Large intestine (tissue), 3 donors: ENCODE data around the gene SLC1A2. TPM values are rescaled to one million over a fixed set of nuclear protein-coding genes. Genes with fewer than 3 reads are reported as not detected.
A peak's percentile ranks its signal among the peaks of the same experiment; 100 is the strongest.

ENCODE experiments used
- DNase-seq, 2 donors: peaks; one replicate each; pipeline versions ENCODE4 v3.0.0 to v3.0.0-alpha.2; 2013
- H3K27ac ChIP-seq: one replicate; pipeline ENCODE4 v1.5.1; 2013; ENCODE audit warnings: low read length
- H3K27me3 ChIP-seq: 2 replicates; pipeline ENCODE4 v1.6.1; 2013; ENCODE audit warnings: low read length; ENCODE audit not compliant: control insufficient read depth, insufficient read depth
- H3K36me3 ChIP-seq: 2 replicates; pipeline ENCODE4 v1.6.1; 2013; ENCODE audit warnings: low read length; ENCODE audit not compliant: control insufficient read depth, insufficient read depth
- H3K4me1 ChIP-seq: one replicate; pipeline ENCODE4 v1.6.1; 2013; ENCODE audit warnings: low read length; ENCODE audit not compliant: control insufficient read depth, insufficient read depth
- H3K4me3 ChIP-seq: one replicate; pipeline ENCODE4 v1.5.1; 2013; ENCODE audit warnings: low read length
- H3K9me3 ChIP-seq: one replicate; pipeline ENCODE4 v1.6.1; 2013; ENCODE audit warnings: mild to moderate bottlenecking, low read depth, low read length, moderate library complexity; ENCODE audit not compliant: control insufficient read depth
- WGBS: methylation state at CpG from one replicate; pipeline ENCODE4 v1.1.5; 2013; ENCODE audit warnings: low lambda C conversion rate; ENCODE audit not compliant: insufficient coverage; 5-methylcytosine and 5-hydroxymethylcytosine counted together
- polyA plus RNA-seq: library from polyadenylated mRNA; unstranded; fragments of 120-200 nt; gene quantifications from one replicate; pipeline ENCODE4 v1.2.1, GENCODE V29; 2013

SLC1A2 gene
- polyA plus RNA-seq, 1 donor, result 0.49 TPM

DNA sequence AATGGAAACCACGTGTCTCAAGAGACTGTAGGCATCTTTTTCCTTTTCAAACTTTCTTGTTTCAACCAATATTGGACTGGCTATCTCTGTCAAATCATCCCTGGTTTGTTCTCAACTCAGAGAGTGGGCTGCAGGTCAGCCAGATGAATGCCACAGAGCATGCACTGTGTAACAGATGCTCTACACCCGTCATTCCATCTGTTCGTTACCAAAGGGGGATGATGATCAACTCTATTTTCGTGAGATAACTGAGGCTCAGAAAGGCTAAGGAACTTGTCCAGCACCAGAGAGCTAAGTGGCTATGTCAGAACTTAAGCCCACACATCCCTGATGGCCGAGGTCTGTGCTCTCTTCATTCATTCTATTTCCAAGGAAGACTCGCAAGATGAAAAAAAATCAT is 42.1 kb downstream of the SLC1A2 start:
- H3K4me1 ChIP-seq, result peaks cover 4% of the 10 kb centered on the region
- no peaks in the 10 kb centered on the region for H3K9me3 ChIP-seq
- H3K27me3 ChIP-seq, result peaks cover 3% of the 10 kb centered on the region
- H3K4me3 ChIP-seq, result no peak overlapping the region
- no peaks in the 10 kb centered on the region for H3K36me3 ChIP-seq
- no peak for DNase-seq
- no peak overlapping the region for H3K27ac ChIP-seq
- no CpG with 5 or more reads among the region's 6 CpGs for WGBS

DNA sequence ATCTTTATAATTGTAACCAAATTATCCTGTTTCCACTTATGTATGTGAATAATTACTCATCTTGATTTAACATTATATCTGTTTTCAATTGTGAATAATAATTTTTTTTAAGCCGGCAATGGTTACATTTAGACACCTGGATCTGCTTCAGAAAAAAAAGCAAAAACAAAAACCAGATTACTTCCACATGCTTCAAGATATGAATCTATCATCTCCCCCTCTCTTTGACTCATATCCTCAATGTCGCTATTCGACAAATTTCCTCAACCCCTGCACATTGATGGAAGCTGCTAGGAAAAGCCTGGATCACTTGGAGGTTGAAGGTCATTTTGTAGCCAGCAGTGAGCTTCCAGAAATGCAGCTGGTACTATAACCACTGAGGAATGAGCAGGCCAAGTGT is 42.7 kb downstream of the SLC1A2 start:
- peaks cover 4% of the 10 kb centered on the region for H3K4me1 ChIP-seq
- H3K4me3 ChIP-seq, result no peak overlapping the region
- H3K27me3 ChIP-seq, result peaks cover 6% of the 10 kb centered on the region
- DNase-seq, result no peak
- H3K27ac ChIP-seq, result no peak overlapping the region
- H3K9me3 ChIP-seq, result no peaks in the 10 kb centered on the region
- no peaks in the 10 kb centered on the region for H3K36me3 ChIP-seq
- WGBS, result 88% methylated on average over 1 of the region's 3 CpGs

DNA sequence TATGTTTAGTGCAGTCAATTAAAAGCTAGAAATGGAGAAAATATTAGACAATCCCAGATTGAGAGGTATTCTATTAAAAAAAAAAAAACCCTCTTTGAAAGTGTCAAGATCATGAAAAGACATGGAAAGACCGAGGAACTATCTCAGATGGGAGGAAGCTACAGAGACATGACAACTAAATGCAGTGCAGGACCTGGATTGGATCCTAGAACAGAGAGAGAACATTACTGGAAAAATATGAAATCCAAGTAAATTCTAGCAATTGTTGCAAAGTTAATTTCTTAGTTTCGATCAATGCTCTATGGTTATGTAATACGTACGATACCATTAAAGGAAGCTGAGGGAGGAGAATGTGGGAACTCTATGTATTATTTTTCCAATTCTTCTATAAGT is 43.2 kb downstream of the SLC1A2 start:
- no peak for DNase-seq
- Histone ChIP-seq H3K4me3 (no peak overlapping the region), H3K27ac (no peak overlapping the region), H3K27me3 (peaks cover 6% of the 10 kb centered on the region), H3K36me3 (no peaks in the 10 kb centered on the region), H3K4me1 (peaks cover 4% of the 10 kb centered on the region), H3K9me3 (no peaks in the 10 kb centered on the region)
- 95% methylated on average over 4 of the region's 4 CpGs for WGBS

DNA sequence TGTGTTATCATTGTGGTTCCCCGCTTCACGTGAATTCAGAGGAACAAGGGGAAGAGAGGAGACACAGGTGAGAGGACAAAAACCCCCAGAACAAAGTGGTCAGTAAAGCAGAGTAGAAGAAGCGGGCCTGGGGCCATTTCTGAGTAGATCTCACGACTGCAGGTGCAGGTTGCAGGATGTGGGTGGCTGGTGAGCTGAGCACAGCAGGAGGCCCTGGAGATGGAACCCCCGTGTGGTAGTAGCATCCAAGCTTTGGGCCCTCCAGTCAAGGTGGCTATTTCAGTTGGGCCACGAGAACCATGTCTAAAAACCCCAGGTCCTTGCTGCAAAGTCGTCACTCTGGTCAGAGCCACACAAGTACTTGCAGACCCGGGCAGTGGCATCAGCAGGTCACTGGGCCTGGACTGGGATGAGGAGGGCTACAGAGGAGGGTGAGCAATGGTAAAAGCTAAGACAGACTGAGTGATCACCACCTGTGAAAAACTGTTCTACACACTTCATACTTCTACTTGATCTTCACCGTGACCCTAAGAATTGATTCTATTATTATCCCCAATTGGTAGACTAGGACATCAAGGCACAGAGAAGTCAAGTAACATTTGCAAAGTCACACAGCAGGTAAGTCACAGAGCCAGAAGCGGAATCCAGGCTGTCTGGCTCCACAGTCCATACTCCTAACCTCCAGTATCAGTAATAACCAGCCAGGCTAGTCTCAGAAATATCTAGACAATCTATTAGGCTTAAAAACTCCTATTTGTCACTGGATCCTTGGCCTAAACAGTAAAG is 43.8 kb downstream of the SLC1A2 start:
- WGBS, result 100% methylated on average over 1 of the region's 10 CpGs
- no peak for DNase-seq
- no peaks in the 10 kb centered on the region for H3K9me3 ChIP-seq
- no peak overlapping the region for H3K4me3 ChIP-seq
- H3K36me3 ChIP-seq, result no peaks in the 10 kb centered on the region
- H3K4me1 ChIP-seq, result peaks cover 4% of the 10 kb centered on the region
- no peak overlapping the region for H3K27ac ChIP-seq
- peaks cover 6% of the 10 kb centered on the region for H3K27me3 ChIP-seq

DNA sequence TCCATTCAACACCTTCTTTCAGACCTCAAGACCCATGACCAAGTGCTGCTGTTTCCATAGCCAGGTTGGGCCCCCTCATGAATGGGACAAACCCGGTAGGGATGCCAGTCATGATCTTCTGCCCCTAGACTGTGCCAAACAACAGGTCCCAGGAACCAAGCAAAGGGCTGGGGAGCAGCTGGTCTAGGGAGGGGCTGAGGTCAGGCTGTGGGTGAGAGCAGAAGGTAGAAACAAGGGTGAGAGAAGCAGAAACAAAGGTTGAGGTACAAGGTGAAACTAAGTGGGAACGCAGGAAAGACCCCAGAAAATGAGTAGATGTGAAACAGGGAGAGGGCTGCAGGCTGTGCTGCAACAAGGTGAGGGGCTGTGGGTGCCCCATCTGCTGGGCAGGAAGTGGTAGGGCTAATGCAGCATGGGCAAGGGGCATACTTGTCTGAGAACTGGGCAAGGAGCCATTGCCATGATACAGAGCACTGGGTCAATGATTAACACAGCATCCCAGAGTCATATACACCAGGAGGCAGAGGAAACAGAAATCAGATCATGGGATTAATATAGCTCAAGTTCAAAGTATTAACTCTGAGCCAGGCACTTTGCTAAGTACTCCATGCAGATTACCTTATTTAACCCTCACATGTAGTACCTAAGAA is 45.9 kb downstream of the SLC1A2 start:
- Histone ChIP-seq H3K27ac (no peak overlapping the region), H3K9me3 (no peaks in the 10 kb centered on the region), H3K27me3 (peaks cover 3% of the 10 kb centered on the region), H3K4me1 (peaks cover 4% of the 10 kb centered on the region), H3K36me3 (no peaks in the 10 kb centered on the region), H3K4me3 (no peak overlapping the region)
- WGBS, result 70% methylated on average over 1 of the region's 2 CpGs
- peak; percentile 57 to 86 for DNase-seq

DNA sequence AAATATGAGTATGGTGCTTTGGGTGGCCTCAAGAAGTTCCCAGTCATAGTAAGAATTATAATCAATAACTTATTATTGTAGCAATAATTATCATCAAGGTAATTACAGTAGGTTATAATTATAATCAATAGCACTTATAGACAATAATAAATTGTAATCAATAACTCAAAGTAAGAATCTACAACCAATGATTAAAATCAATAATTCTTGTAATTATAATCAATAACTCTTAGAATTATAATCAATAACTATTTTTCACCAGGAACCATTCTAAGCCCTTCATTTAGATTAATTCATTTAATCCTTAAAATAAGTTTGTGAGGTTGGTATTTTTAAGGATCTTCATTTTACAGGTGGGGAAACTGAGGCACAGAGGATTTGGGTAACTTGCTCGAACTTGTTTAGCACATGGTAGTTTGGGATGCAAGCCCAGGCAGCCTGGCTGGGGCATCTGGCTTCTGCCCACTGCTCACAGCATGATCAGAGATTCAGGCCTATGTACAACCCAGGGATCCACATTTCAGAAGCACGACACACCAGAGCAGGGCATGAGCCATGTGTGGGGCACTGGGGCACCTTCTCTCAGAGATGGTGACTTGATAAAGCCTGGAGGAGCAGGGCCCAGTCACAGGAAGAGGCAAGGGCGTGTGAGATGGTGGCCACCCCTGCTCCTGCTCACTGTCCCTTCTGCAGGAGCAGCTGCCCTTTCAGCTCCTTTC is 46.6 kb downstream of the SLC1A2 start:
- Histone ChIP-seq H3K27ac (no peak overlapping the region), H3K4me3 (no peak overlapping the region), H3K9me3 (no peaks in the 10 kb centered on the region), H3K36me3 (no peaks in the 10 kb centered on the region), H3K27me3 (peaks cover 3% of the 10 kb centered on the region), H3K4me1 (peaks cover 4% of the 10 kb centered on the region)
- WGBS, result no CpG with 5 or more reads among the region's 3 CpGs
- DNase-seq, result no peak

DNA sequence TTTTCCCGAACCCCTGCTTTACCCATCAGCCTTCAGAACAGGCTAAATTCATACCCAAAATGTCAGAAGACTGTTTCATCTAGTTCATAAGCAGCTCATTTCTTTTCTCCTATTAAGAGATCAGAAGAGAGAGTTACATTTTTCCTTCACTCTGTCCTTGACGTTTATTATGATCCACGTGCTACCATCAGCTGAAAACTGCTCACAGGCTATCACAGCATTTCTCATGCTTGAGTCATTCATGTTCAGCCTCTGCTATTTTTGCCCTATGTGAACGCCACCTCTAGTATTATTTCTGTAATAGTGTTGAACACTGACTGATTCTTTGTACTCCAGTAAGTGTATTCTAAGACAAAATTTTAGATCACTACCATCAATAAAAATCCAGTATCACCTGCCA is 51.9 kb downstream of the SLC1A2 start:
- Histone ChIP-seq H3K27ac (no peak overlapping the region), H3K27me3 (peaks cover 11% of the 10 kb centered on the region)
- DNase-seq, result no peak

DNA sequence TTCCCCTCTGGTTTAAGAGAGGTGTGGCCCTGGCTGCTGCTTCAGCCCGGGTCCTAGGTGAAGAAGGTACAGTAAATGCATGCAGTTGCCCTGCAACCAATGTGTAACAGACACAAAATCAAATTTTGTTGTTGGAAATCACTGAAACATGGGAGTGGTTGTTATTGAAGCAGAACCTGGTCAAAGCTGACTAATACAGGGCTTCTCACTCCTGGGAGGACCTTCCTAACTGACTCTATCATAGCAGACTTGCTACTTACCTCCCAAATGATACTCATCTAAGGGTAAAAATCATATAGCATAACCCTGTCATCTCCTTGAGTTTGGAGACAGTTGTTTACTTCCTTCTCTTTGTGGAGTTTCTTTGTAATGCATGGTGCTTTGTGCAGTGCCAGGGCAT is 52.6 kb downstream of the SLC1A2 start:
- no CpG with 5 or more reads among the region's 1 CpG for WGBS
- no peaks in the 10 kb centered on the region for H3K36me3 ChIP-seq
- H3K4me3 ChIP-seq, result no peak overlapping the region
- no peaks in the 10 kb centered on the region for H3K9me3 ChIP-seq
- no peak for DNase-seq
- H3K27me3 ChIP-seq, result peaks cover 9% of the 10 kb centered on the region
- no peaks in the 10 kb centered on the region for H3K4me1 ChIP-seq
- H3K27ac ChIP-seq, result no peak overlapping the region

More for the DNA sequence above, 51.9 kb downstream of the SLC1A2 start:
- H3K9me3 ChIP-seq, result no peaks in the 10 kb centered on the region
- 60% methylated on average over 1 of the region's 4 CpGs for WGBS
- no peaks in the 10 kb centered on the region for H3K36me3 ChIP-seq
- no peaks in the 10 kb centered on the region for H3K4me1 ChIP-seq
- H3K4me3 ChIP-seq, result no peak overlapping the region

DNA sequence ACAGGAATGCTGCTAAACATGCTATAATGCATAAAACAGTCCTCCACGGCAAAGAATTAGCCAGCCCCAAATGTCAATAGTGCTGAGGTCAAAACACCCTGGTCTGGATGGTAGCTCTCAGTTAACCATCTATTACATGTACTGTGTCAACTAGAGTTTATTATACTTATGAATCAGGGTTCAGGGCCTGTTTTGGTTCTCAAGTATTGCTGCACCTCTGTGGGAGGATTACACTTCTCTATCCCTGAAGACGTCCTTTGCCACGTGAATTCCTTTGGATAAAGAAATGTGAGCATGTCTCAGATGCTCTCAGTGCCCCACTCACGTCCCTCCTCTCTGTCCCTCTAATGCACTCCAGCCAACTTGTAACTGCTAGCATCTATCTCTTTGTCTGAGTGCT is 53.4 kb downstream of the SLC1A2 start:
- H3K27ac ChIP-seq, result no peak overlapping the region
- H3K4me1 ChIP-seq, result no peaks in the 10 kb centered on the region
- H3K27me3 ChIP-seq, result peaks cover 8% of the 10 kb centered on the region
- no CpG with 5 or more reads among the region's 4 CpGs for WGBS
- no peak overlapping the region for H3K4me3 ChIP-seq
- H3K9me3 ChIP-seq, result no peaks in the 10 kb centered on the region
- no peak for DNase-seq
- no peaks in the 10 kb centered on the region for H3K36me3 ChIP-seq

DNA sequence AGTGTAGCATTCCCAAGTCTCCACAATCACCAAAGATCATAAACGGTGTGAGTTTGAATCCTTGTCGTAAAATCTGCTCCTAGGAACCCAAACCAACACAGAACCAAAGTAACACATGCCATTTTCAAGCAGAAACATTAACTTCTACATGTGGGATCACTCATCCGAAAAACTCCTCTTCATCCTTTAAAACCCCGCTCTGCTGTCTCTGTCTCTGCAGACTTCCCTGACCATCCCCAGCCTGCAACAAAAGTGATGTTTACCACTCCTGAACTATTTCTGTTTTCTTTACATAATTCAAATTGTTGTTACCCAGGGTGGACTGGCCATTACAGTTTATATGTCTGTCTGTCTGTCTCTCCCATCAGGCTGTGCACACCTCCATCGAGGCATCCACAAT is 54.0 kb downstream of the SLC1A2 start:
- no peak for DNase-seq
- Histone ChIP-seq H3K4me3 (no peak overlapping the region), H3K27ac (no peak overlapping the region), H3K9me3 (no peaks in the 10 kb centered on the region), H3K36me3 (no peaks in the 10 kb centered on the region), H3K4me1 (no peaks in the 10 kb centered on the region), H3K27me3 (peaks cover 8% of the 10 kb centered on the region)
- WGBS, result 80% methylated on average over 3 of the region's 5 CpGs
